ENCODE measurements around the gene VIPR1. TPM values are rescaled to one million over a fixed set of nuclear protein-coding genes. Genes with fewer than 3 reads are reported as not detected.

The VIPR1 gene
- total RNA-seq, 4 donors from 2014 or later = 6.3 to 117 (median 26.0) TPM

GRCh38 chr3:42525212-42525611, 22.8 kb downstream of the VIPR1 start:
- H3K27me3 ChIP-seq = no peaks in the 10 kb centered on the region
- WGBS, 2 donors = 62 to 77% methylated on average over 3 to 4 of the region's 4 CpGs
- intact Hi-C loops (cut with DNase I) = no loop called here
- TF ChIP-seq POLR2A (IDR thresholded peaks at IDR 0.05) = no peak
- no peak for TF ChIP-seq CTCF (IDR thresholded peaks at IDR 0.05)
- DNase-seq = no peak
- H3K36me3 ChIP-seq = no peaks in the 10 kb centered on the region
- no peak overlapping the region for H3K4me3 ChIP-seq (replicated peaks in 1 of 3)
- no peaks in the 10 kb centered on the region for H3K9me3 ChIP-seq
- H3K4me1 ChIP-seq = no peaks in the 10 kb centered on the region
- no peak overlapping the region for H3K27ac ChIP-seq

- WGBS, 2 donors = 91% methylated on average over 9 of the region's 13 CpGs; no CpG with 5 or more reads in 1 of the 2 donors
- H3K4me1 ChIP-seq = no peaks in the 10 kb centered on the region
- no peak overlapping the region for H3K4me3 ChIP-seq (replicated peaks in 1 of 3)
- no peaks in the 10 kb centered on the region for H3K36me3 ChIP-seq
- TF ChIP-seq POLR2A (IDR thresholded peaks at IDR 0.05) (no peak), CTCF (IDR thresholded peaks at IDR 0.05) (no peak)
- DNase-seq = no peak
- intact Hi-C loops (cut with DNase I) = no loop called here
- H3K27me3 ChIP-seq = no peaks in the 10 kb centered on the region
- H3K27ac ChIP-seq = no peak overlapping the region
- no peaks in the 10 kb centered on the region for H3K9me3 ChIP-seq
These were observed 23.4 kb downstream of the VIPR1 start for GRCh38 chr3:42525736-42526345.

DNA sequence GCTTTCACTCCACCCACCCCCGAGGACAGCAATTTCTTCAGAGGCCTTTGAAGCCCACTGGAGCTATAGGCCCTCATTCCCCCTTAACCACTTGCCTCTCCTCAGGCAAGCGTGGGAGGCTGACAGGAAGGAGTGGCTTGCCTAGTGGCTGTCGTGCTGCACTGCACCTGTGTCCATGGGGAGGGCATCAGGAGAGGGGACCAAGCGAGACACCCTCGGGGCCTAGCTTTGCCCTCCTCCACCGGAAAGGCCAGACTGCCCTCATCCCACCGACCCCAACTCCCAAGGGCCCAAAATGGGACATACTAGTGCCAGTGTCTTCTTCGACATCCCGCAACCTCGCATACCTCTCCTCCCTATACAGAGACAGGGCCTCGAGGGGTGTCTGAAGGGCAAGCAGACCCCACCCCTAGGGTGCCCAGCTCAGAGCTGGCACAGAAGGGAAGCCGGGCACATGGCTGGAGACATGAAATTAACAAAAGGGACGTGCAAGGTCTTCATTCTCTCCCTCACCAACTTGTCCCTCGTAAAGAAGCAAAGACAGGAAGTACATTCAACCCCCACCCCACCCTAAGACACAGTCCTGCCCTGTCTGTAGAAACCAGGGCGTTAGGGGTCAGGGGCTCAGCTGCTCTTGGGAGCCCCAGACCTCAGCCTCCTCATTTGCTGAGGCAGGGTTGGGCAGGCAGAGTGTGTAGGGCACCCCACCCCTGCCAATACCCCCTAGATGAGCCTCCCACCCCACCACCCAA, 24.3 kb downstream of the VIPR1 start:
- Histone ChIP-seq H3K9me3 (no peaks in the 10 kb centered on the region), H3K27ac (no peak overlapping the region), H3K27me3 (no peaks in the 10 kb centered on the region), H3K4me1 (no peaks in the 10 kb centered on the region), H3K4me3 (replicated peaks in 1 of 3) (no peak overlapping the region), H3K36me3 (no peaks in the 10 kb centered on the region)
- no peak for DNase-seq
- 79 to 81% methylated on average over 14 to 15 of the region's 15 CpGs for WGBS, 2 donors
- no peak for TF ChIP-seq CTCF (IDR thresholded peaks at IDR 0.05)
- TF ChIP-seq POLR2A (IDR thresholded peaks at IDR 0.05) = no peak
- intact Hi-C loops (cut with DNase I) = no loop called here

DNA sequence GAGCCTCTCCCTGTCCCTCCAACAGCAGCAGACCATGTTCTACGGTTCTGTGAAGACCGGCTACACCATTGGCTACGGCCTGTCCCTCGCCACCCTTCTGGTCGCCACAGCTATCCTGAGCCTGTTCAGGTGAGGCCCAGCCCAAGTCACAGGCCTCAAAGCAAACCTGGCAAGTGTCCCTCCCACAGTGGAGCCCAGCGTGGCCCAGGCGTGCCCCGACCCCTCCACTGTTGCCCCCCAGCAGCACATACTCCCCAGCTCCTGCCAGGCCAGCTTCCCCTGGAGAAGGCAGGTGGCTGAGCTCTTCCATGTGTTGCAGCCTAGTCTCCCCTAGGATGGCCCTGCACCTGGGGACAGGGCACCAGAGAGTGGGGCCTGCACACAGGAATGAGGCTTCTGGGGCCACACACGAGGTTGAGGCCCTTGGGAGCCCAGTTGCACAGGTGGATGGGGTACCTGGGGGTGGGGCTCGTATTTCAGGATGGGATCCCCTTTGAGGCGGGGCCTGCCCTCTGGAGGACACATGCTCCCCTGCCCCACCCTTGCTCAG, 25.0 kb downstream of the VIPR1 start:
- intact Hi-C loops (cut with DNase I) = no loop called here
- H3K27me3 ChIP-seq = no peaks in the 10 kb centered on the region
- H3K4me1 ChIP-seq = no peaks in the 10 kb centered on the region
- no peak overlapping the region for H3K27ac ChIP-seq
- 94 to 97% methylated on average over 5 to 10 of the region's 11 CpGs for WGBS, 2 donors
- no peak overlapping the region for H3K4me3 ChIP-seq (replicated peaks in 1 of 3)
- no peak for DNase-seq
- H3K36me3 ChIP-seq = no peaks in the 10 kb centered on the region
- TF ChIP-seq CTCF (IDR thresholded peaks at IDR 0.05) (no peak), POLR2A (IDR thresholded peaks at IDR 0.05) (no peak)
- H3K9me3 ChIP-seq = no peaks in the 10 kb centered on the region

GRCh38 chr3:42529468-42529867, 27.0 kb downstream of the VIPR1 start:
- TF ChIP-seq CTCF (IDR thresholded peaks at IDR 0.05) (no peak), POLR2A (IDR thresholded peaks at IDR 0.05) (no peak)
- Histone ChIP-seq H3K9me3 (no peaks in the 10 kb centered on the region), H3K27ac (no peak overlapping the region), H3K27me3 (no peaks in the 10 kb centered on the region), H3K4me1 (no peaks in the 10 kb centered on the region), H3K36me3 (no peaks in the 10 kb centered on the region), H3K4me3 (replicated peaks in 1 of 3) (no peak overlapping the region)
- intact Hi-C loops (cut with DNase I) = no loop called here
- no peak for DNase-seq
- WGBS, 2 donors = 73% methylated on average over 2 of the region's 2 CpGs

Measured in thyroid gland (tissue), 4 donors.